HG02798 (cell line): Measurements from ENCODE around the gene RIN1.
"Not testable (repeated sequence)": the region's sequence is repeated elsewhere in the genome, so short reads cannot be mapped to it uniquely, and the experiment has no call there.

Experiments used
- ATAC-seq: cut with Tn5 transposase; IDR thresholded peaks from one replicate; pipeline ENCODE4 v1.9.1; 2021; ENCODE audit warnings: mild to moderate bottlenecking; ENCODE audit not compliant: unreplicated experiment, poor library complexity

RIN1 gene, protein sequence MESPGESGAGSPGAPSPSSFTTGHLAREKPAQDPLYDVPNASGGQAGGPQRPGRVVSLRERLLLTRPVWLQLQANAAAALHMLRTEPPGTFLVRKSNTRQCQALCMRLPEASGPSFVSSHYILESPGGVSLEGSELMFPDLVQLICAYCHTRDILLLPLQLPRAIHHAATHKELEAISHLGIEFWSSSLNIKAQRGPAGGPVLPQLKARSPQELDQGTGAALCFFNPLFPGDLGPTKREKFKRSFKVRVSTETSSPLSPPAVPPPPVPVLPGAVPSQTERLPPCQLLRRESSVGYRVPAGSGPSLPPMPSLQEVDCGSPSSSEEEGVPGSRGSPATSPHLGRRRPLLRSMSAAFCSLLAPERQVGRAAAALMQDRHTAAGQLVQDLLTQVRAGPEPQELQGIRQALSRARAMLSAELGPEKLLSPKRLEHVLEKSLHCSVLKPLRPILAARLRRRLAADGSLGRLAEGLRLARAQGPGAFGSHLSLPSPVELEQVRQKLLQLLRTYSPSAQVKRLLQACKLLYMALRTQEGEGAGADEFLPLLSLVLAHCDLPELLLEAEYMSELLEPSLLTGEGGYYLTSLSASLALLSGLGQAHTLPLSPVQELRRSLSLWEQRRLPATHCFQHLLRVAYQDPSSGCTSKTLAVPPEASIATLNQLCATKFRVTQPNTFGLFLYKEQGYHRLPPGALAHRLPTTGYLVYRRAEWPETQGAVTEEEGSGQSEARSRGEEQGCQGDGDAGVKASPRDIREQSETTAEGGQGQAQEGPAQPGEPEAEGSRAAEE

GRCh38 chr11:66336234-66337102, at the start of gene RIN1:
RIN1 (minus strand) TSS chr11:66336434; CDS start chr11:66336402, 32 bp downstream.
- ATAC-seq, result peak; percentile 77

DNA sequence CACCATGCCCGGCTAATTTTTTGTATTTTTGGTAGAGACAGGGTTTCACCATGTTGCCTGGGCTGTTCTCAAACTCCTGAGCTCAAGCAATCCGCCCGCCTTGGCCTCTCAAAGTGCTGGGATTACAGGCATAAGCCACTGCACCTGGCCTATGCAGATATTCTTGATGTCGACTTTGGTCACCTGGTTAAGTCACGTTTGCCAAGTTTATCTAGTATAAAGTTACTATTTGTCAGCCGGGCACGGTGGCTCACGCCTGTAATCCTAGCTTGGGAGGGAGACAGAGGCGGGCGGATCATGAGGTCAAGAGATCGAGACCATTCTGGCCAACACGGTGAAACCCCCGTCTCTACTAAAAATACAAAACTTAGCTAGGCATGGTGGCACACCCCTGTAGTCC, 48.1 kb upstream of the RIN1 start:
- ATAC-seq, result not testable (repeated sequence)

GRCh38 chr11:66380264-66380663, 44.0 kb upstream of the RIN1 start:
- not testable (repeated sequence) for ATAC-seq

DNA sequence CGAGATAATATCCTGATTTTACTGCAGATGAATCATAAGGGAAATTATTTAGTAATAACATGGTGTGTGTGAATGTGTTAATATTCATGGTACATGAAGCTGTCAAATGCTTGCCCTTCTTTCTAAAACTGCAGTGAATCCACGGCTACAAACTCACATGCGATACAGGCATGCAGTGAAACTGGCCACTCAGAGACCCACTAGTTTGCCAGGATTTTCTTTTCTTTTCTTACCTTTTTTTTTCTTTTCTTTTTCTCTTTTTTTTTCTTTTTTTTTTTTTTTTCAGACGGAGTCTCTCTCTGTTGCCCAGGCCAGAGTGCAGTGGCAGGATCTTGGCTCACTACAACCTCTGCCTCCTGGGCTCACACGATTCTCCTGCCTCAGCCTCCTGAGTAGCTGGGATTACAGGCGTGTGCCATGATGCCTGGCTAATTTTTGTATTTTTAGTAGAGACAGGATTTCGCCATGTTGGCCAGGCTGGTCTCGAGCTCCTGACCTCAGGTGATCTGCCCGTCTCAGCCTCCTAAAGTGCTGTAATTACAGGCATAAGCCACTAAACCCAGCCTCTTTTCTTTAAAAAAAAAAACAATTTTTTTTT, 37.6 kb upstream of the RIN1 start:
- not testable (repeated sequence) for ATAC-seq

- no peak for ATAC-seq
These were observed 37.0 kb upstream of the RIN1 start for GRCh38 chr11:66373265-66373664.

GRCh38 chr11:66371627-66372415, 35.6 kb upstream of the RIN1 start, which contains the start of gene SLC29A2:
SLC29A2 (minus strand) TSS chr11:66371760; CDS start chr11:66371591, 169 bp downstream.
- ATAC-seq, result peak; percentile 73

GRCh38 chr11:66369073-66369894, 33.0 kb upstream of the RIN1 start:
- ATAC-seq, result no peak

DNA sequence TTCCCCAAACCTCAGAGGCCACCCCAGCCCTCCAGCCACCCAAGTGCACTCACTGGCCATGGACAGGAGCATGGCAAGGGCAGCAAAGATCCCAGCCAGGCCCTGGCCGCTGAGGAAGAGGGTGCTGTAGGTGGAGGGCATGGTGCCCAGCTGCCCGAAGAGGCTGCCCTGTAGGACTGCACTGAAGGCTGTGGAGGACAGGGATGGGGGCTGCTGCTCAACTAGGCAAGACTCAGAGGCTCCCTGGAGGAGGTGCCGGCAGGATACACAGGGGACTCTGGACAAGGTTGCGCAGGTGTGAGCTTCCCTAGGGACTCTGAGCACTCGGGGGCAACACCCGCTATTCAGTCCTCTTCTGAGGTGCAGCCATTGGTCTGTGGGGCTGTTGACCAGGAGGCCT, 32.2 kb upstream of the RIN1 start:
- no peak for ATAC-seq

GRCh38 chr11:66367561-66368312, 31.5 kb upstream of the RIN1 start:
- no peak for ATAC-seq

DNA sequence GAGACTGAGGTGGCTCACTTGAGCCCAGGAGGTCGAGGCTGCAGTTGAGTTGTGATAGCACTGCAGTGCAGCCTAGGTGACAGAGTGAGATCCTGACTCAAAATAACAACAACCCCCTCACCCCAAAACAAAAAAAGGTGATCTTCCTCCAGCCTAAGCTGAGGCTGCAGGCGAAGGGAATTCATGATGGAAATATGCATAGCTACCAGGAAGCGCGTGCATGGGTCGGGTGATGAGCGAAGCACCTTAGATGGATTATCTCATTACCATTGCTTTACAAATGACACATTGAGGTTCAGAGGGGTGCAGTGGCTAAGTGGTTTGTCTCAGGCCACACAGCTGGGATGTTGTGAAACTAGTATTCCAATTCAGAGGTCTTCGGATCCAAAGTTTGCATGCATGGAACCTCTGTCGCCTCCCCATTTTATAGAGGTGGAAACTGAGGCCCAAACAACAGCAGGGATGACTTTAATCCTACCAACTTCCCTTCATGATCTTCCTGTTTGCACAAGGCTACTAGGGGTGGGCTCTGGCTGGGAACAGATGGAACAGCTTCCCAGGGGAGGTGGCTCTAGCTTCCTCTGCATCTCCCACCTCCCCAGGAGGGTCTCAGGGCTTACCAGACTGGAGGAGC, 30.7 kb upstream of the RIN1 start:
- ATAC-seq, result no peak

DNA sequence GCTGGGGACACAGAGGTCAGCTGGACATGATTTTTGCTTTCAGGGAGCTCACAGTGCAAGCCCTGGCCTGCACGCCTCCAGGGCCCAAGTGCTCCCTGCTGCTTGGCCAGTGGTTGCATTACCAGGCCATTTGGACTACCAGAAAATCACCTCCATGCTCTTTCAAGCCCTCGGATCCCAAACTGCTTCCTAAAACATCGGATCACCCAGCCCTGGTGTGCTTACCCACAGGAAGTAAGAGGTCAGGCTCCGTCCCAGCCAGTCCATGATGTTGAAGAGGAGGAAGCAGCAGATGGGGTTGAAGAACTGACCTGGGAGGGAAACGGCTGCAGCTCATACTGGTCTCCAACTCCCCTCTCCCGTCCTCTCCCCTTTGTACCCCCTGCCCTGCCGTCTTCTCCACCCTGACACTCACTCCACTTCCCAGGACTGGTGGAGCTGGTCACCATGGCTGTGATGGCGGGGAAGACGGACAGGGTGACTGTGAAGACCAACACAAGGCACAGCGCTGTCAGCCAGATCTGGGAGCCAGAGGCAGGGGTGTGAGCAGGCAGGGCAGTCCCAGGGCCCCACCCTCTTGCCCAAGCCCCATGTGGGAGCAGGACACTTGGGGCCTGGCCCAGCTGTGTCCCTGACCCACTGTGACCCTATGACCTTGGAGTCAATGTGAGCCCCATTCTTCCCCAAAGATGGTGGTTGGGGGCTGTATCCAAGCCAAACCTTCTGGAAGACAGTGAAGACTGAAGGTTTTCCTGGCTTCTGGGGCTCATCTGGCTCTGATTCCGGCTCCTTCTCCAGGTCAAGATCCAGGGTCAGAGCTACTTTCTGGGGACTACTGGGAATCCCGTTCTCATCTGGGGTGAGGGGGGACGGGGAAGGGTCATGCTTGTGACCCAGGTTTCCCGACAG, 29.7 kb upstream of the RIN1 start:
- no peak for ATAC-seq

DNA sequence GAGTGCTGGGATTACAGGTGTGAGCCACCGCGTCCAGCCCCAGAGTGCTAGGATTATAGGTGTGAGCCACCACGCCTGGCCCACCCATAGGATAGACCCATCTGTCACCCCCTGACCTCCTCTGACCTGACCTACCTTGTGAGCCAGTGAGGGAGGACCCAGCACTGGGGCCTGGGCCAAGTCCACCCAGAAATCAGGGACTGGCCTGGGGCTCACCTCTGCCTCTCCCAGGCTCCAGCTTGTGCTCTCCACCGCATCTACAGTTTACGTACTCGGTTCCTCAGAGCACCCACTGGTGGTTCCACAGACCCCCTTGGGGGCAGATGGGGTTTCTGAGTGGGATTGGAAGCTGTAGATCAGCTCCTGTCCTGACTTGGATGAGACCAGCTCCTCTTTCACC, 28.9 kb upstream of the RIN1 start:
- no peak for ATAC-seq

- ATAC-seq, result no peak
These were observed 27.7 kb upstream of the RIN1 start for GRCh38 chr11:66363805-66364535.

DNA sequence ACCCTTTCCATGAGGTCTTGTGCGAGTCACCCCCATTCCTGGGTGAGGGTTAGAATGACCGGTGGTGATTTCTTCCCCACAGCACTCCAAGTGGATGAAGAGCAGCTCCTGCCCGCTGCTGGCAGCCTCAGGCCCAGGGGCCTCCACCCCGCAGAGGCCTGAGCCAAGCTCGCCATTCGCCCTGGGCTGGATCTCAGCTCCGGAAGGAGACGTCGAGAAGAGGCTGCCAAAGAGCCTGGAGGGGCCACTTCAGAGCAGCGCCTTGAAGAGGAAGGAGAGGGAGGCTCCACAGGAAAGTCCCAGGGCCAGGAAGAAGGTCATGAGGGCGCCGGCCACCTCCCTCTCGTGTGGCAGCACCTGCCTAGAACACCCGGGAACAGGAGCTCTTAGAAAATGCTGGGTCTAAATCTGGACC, 27.0 kb upstream of the RIN1 start:
- no peak for ATAC-seq

DNA sequence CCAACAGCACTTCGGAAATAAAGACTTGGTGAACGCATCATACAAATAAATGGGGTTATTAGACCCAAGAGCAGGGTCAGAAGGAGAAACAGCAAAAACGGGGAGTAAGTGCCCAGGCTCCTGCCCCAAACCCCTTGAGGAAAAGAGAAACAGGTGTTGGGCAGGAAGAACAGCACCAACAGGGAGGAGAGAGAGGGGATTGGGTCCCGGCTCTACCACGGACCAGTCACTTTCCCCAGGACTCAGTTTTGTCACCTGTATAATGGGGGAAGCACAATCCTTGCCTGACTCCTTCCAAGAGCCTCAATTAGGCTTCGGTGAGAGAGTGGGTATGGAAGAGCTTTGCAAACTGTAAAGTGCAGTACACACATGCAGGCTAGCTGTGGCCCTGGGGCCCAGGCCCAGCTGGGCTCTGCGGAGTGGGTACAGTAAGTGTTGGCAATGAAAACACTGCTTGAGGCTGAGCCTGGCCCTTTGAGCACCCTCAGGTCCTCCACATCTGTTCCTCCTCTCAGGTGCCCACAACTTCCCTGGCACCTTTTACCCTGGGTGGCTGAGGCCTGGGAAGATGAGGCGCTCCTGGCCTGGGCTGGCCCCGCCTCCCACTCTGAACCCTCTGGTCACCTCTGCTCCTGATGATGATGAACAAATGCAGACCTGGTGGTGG, 26.4 kb upstream of the RIN1 start:
- ATAC-seq, result no peak
